Colonic mucosa (tissue), 4 donors: Measurements from ENCODE around the gene CTBP1. TPM values are rescaled to one million over a fixed set of nuclear protein-coding genes. Genes with fewer than 3 reads are reported as not detected.

Experiments
- DNase-seq: peaks from one replicate; pipeline ENCODE4 v3.0.0-alpha.2; 2020
- H3K27ac ChIP-seq: fragments of 200-600 bp; one replicate; pipeline ENCODE4 v1.8.0; 2021
- H3K27me3 ChIP-seq: fragments of 200-600 bp; one replicate; pipeline ENCODE4 v1.8.0; 2021
- H3K36me3 ChIP-seq: fragments of 200-600 bp; one replicate; pipeline ENCODE4 v1.8.0; 2021
- H3K4me1 ChIP-seq: fragments of 200-600 bp; one replicate; pipeline ENCODE4 v1.8.0; 2021; ENCODE audit warnings: mild to moderate bottlenecking
- H3K4me3 ChIP-seq: fragments of 200-600 bp; one replicate; pipeline ENCODE4 v1.8.0; 2021
- H3K9ac ChIP-seq, 2 donors: one replicate each; pipeline ENCODE4 v1.7.0; 2013; ENCODE audit warnings: control low read depth in 2 of 2, low read depth in 2 of 2, low read length in 2 of 2
- H3K9me3 ChIP-seq: fragments of 200-600 bp; one replicate; pipeline ENCODE4 v1.8.0; 2021
- CTCF ChIP-seq: fragments of 200-600 bp; IDR thresholded peaks from one replicate; pipeline ENCODE4 v1.8.0; 2022; ENCODE audit warnings: antibody characterized with exemption, mild to moderate bottlenecking
- intact Hi-C: fragments of 100-400 bp; cut with DNase I; formaldehyde crosslinking; loops from one replicate; pipeline ENCODE4 v1.14.1; 2022
- total RNA-seq, 2 donors: library from RNA; stranded (reverse); fragmentation: NEBNext Ultra II Directional in 1 of 2; extraction: Animal tissue kit (Norgen Biotek cat#: 25700) in 1 of 2; gene quantifications; one replicate each; pipeline ENCODE4 v1.2.1, GENCODE V29; 2021
- donor health status: healthy.
- donor health status: DM: no; HTN: no; CAD: no.
- donor health status: DM: no; HTN: no; CAD: no.

Gene CTBP1
- total RNA-seq, 2 donors from 2014 or later, result 137 to 200 TPM

GRCh38 chr4:1222036-1222789 lies 26.7 kb downstream of the CTBP1 start:
- Histone ChIP-seq H3K27me3 (no peaks in the 10 kb centered on the region), H3K27ac (no peak overlapping the region), H3K9me3 (no peaks in the 10 kb centered on the region), H3K4me3 (no peak overlapping the region), H3K36me3 (peaks cover 24% of the 10 kb centered on the region), H3K9ac (no peak overlapping the region), H3K4me1 (no peaks in the 10 kb centered on the region)
- intact Hi-C loops, result no loop called here
- TF ChIP-seq CTCF, result no peak
- no peak for DNase-seq

- Histone ChIP-seq H3K27ac (no peak overlapping the region), H3K36me3 (peaks cover 17% of the 10 kb centered on the region), H3K9ac (no peak overlapping the region), H3K4me1 (no peaks in the 10 kb centered on the region), H3K4me3 (no peak overlapping the region), H3K27me3 (no peaks in the 10 kb centered on the region), H3K9me3 (no peaks in the 10 kb centered on the region)
- no peak for TF ChIP-seq CTCF
- intact Hi-C loops, result no loop called here
- no peak for DNase-seq
Measured at GRCh38 chr4:1221155-1221870, 27.6 kb downstream of the CTBP1 start.

- TF ChIP-seq CTCF, result no peak
- Histone ChIP-seq H3K27me3 (no peaks in the 10 kb centered on the region), H3K9me3 (no peaks in the 10 kb centered on the region), H3K9ac (no peak overlapping the region), H3K36me3 (peaks cover 17% of the 10 kb centered on the region), H3K27ac (no peak overlapping the region), H3K4me1 (no peaks in the 10 kb centered on the region), H3K4me3 (no peak overlapping the region)
- no peak for DNase-seq
- intact Hi-C loops, result no loop called here
Measured at GRCh38 chr4:1220566-1220965, 28.4 kb downstream of the CTBP1 start.

GRCh38 chr4:1219566-1219950 lies 29.4 kb downstream of the CTBP1 start:
- H3K4me3 ChIP-seq, result no peak overlapping the region
- DNase-seq, result no peak
- no peak overlapping the region for H3K27ac ChIP-seq
- no peaks in the 10 kb centered on the region for H3K9me3 ChIP-seq
- H3K27me3 ChIP-seq, result no peaks in the 10 kb centered on the region
- intact Hi-C loops, result no loop called here
- peaks cover 17% of the 10 kb centered on the region for H3K36me3 ChIP-seq
- no peaks in the 10 kb centered on the region for H3K4me1 ChIP-seq
- H3K9ac ChIP-seq, result no peak overlapping the region
- TF ChIP-seq CTCF, result no peak

GRCh38 chr4:1218634-1219565 lies 30.0 kb downstream of the CTBP1 start:
- DNase-seq, result no peak
- H3K27me3 ChIP-seq, result no peaks in the 10 kb centered on the region
- TF ChIP-seq CTCF, result no peak
- no peak overlapping the region for H3K27ac ChIP-seq
- H3K4me3 ChIP-seq, result no peak overlapping the region
- intact Hi-C loops, result no loop called here
- peaks cover 17% of the 10 kb centered on the region for H3K36me3 ChIP-seq
- H3K9ac ChIP-seq, result no peak overlapping the region
- no peaks in the 10 kb centered on the region for H3K4me1 ChIP-seq
- no peaks in the 10 kb centered on the region for H3K9me3 ChIP-seq
